ENCODE measurements around the gene GLS. TPM values are rescaled to one million over a fixed set of nuclear protein-coding genes. Genes with fewer than 3 reads are reported as not detected.

The GLS gene
- total RNA-seq, 4 donors from 2014 or later = 111 to 139 (median 129) TPM

GRCh38 chr2:190858817-190859216, 21.8 kb upstream of the GLS start:
- no peak for TF ChIP-seq CTCF (IDR thresholded peaks at IDR 0.05; ENCODE audit: low read depth)

GRCh38 chr2:190859347-190860297, 21.0 kb upstream of the GLS start:
- TF ChIP-seq CTCF (IDR thresholded peaks at IDR 0.05; ENCODE audit: low read depth) = no peak

- no peak for TF ChIP-seq CTCF (IDR thresholded peaks at IDR 0.05; ENCODE audit: low read depth)
These were observed 19.5 kb upstream of the GLS start for GRCh38 chr2:190860985-190861680.

GRCh38 chr2:190862571-190862991, 18.0 kb upstream of the GLS start:
- TF ChIP-seq CTCF (IDR thresholded peaks at IDR 0.05; ENCODE audit: low read depth) = no peak

GRCh38 chr2:190863946-190864345, 16.7 kb upstream of the GLS start:
- no peak for TF ChIP-seq CTCF (IDR thresholded peaks at IDR 0.05; ENCODE audit: low read depth)

- TF ChIP-seq CTCF (IDR thresholded peaks at IDR 0.05; ENCODE audit: low read depth) = no peak
These were observed 16.2 kb upstream of the GLS start for GRCh38 chr2:190864375-190864774.

GRCh38 chr2:190867212-190867611, 13.4 kb upstream of the GLS start:
- no peak for TF ChIP-seq CTCF (IDR thresholded peaks at IDR 0.05; ENCODE audit: low read depth)

All from subcutaneous adipose tissue (tissue), 4 donors.